Mesendoderm (in vitro differentiated cells): Measurements from ENCODE around the gene ZNF385A. TPM values are rescaled to one million over a fixed set of nuclear protein-coding genes. Genes with fewer than 3 reads are reported as not detected.

ENCODE experiments used
- DNase-seq: peaks from one replicate; pipeline ENCODE4 v3.0.0; 2013
- H2AK5ac ChIP-seq: 2 replicates; pipeline ENCODE4 v1.6.1; 2013; ENCODE audit warnings: low read length, inconsistent platforms
- H2BK120ac ChIP-seq: 2 replicates; pipeline ENCODE4 v1.6.1; 2013; ENCODE audit warnings: low read depth, mild to moderate bottlenecking, low read length, moderate library complexity, mixed read lengths
- H2BK15ac ChIP-seq: replicated peaks from 2 replicates; pipeline ENCODE4 v1.6.1; 2013; ENCODE audit warnings: low read depth, mild to moderate bottlenecking, moderate library complexity
- H2BK5ac ChIP-seq: 2 replicates; pipeline ENCODE4 v1.6.1; 2013; ENCODE audit warnings: low read length, inconsistent platforms
- H3K18ac ChIP-seq: 2 replicates; pipeline ENCODE4 v1.6.1; 2013; ENCODE audit warnings: mild to moderate bottlenecking, low read length, mixed read lengths
- H3K23ac ChIP-seq: one replicate; pipeline ENCODE4 v1.6.1; 2013; ENCODE audit warnings: low read length
- H3K27ac ChIP-seq: 2 replicates; pipeline ENCODE4 v1.5.1; 2013; ENCODE audit warnings: low read depth, mild to moderate bottlenecking, inconsistent platforms, low read length, moderate library complexity
- H3K27me3 ChIP-seq: 2 replicates; pipeline ENCODE4 v1.6.1; 2013; ENCODE audit warnings: low read length, control low read depth, mild to moderate bottlenecking, inconsistent platforms; ENCODE audit not compliant: insufficient read depth, poor library complexity
- H3K36me3 ChIP-seq: 2 replicates; pipeline ENCODE4 v1.6.1; 2013; ENCODE audit warnings: low read length, inconsistent platforms; ENCODE audit not compliant: control insufficient read depth, insufficient read depth
- H3K4ac ChIP-seq: one replicate; pipeline ENCODE4 v1.6.1; 2013; ENCODE audit warnings: low read depth, mild to moderate bottlenecking, low read length, moderate library complexity
- H3K4me1 ChIP-seq: 2 replicates; pipeline ENCODE4 v1.6.1; 2013; ENCODE audit warnings: low read depth, low read length, inconsistent platforms; ENCODE audit not compliant: control insufficient read depth
- H3K4me2 ChIP-seq: 2 replicates; pipeline ENCODE4 v1.6.1; 2013; ENCODE audit warnings: low read length
- H3K4me3 ChIP-seq: 2 replicates; pipeline ENCODE4 v1.5.1; 2013; ENCODE audit warnings: mild to moderate bottlenecking, low read length
- H3K56ac ChIP-seq: one replicate; pipeline ENCODE4 v1.6.1; 2013; ENCODE audit warnings: low read length
- H3K79me1 ChIP-seq: 2 replicates; pipeline ENCODE4 v1.6.1; 2013; ENCODE audit warnings: low read length, inconsistent platforms
- H3K79me2 ChIP-seq: 2 replicates; pipeline ENCODE4 v1.6.1; 2013; ENCODE audit warnings: mild to moderate bottlenecking, low read length; ENCODE audit not compliant: control insufficient read depth, insufficient read depth
- H3K9ac ChIP-seq: 2 replicates; pipeline ENCODE4 v1.6.1; 2013; ENCODE audit warnings: low read length, inconsistent platforms
- H4K5ac ChIP-seq: one replicate; pipeline ENCODE4 v1.6.1; 2013; ENCODE audit warnings: low read length
- H4K8ac ChIP-seq: one replicate; pipeline ENCODE4 v1.6.1; 2013; ENCODE audit warnings: low read depth, mild to moderate bottlenecking, control low read depth, low read length, moderate library complexity
- WGBS: extraction: QIAGEN DNeasy Blood & Tissue Kit; methylation state at CpG from one replicate; pipeline ENCODE4 v1.1.7; 2013; ENCODE audit warnings: low lambda C conversion rate, missing lambda C conversion rate; ENCODE audit not compliant: insufficient coverage; ENCODE audit errors: extremely low coverage; 5-methylcytosine and 5-hydroxymethylcytosine counted together
- polyA plus RNA-seq, 2 experiments: library from polyadenylated mRNA; stranded (reverse); fragments of 200-250 nt; gene quantifications; one replicate each; pipeline ENCODE4 v1.2.3, GENCODE V29; 2013

Gene ZNF385A
- 6.6 TPM for polyA plus RNA-seq (2013, experiment 1 of 2)
- 6.0 TPM for polyA plus RNA-seq (2013, experiment 2 of 2)

DNA sequence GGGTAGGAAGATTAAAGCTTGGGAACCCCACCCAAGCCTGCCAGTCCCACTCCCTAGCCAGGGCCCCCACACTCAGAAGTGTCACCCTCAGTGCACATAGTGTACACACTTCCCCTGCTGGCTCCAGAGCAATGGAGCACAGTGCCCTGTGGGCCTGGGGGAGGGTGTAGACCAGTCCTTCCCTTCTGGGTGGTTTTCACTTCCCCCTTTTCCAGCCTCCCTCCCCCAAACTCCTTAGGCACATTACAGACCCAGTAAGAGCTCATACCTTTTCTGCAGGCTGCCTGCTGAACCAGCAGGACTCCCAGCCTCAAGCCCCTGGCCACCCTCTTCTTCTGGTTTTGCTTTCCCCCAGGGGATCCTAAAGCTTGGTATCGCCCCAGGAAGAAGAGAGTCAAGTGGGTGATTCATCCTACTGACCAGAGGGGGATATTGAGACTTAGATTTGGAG, at the start of gene ZNF385A:
Gene ZNF385A, minus strand, starts transcription at position 143 of the 451 bp plus-strand sequence. CDS start 219 bp downstream, outside the sequence.
- no peak for DNase-seq
- Histone ChIP-seq H3K18ac (peak within 1 kb of the TSS; percentile 35), H4K5ac (no peak within 1 kb of the TSS), H2BK5ac (peak within 1 kb of the TSS; percentile 80), H3K27me3 (no peaks in the 10 kb centered on the region), H3K36me3 (no peaks in the 10 kb centered on the region), H3K56ac (peak within 1 kb of the TSS; percentile 84), H3K4me2 (peak within 1 kb of the TSS; percentile 13), H2BK120ac (no peak within 1 kb of the TSS), H3K9ac (peak within 1 kb of the TSS; percentile 67), H4K8ac (peak within 1 kb of the TSS; percentile 58), H3K4me1 (peaks cover 46% of the 10 kb centered on the region), H2AK5ac (peak within 1 kb of the TSS; percentile 71), H3K4me3 (no peak within 1 kb of the TSS), H3K79me2 (no peaks in the 10 kb centered on the region), H3K4ac (peak within 1 kb of the TSS; percentile 1), H3K79me1 (no peaks in the 10 kb centered on the region), H3K27ac (peak within 1 kb of the TSS; percentile 36), H3K23ac (no peak within 1 kb of the TSS), H2BK15ac (no peak within 1 kb of the TSS)
- no CpG with 5 or more reads among the region's 1 CpG for WGBS

DNA sequence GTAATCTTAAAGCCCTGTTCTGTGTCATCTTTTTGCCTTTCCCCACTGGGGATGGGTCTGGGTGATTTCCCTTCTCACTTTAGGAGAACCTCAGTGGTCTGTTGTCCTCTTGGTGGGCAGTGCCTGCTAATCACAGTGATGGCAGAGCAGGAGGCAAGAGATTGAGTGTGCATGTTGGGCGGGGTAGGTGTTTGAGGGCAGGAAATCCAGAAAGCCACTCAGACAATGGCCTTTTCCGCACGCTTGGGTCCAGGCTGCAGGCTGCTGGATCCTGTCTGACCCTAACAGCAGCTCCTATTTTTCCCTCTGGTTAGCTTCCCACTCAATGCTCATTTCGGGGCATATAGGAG, 48.3 kb upstream of the ZNF385A start:
- peak overlapping the region; percentile 62 for H3K9ac ChIP-seq
- peak overlapping the region; percentile 97 for H3K4ac ChIP-seq
- peak overlapping the region; percentile 99 for H2BK5ac ChIP-seq
- no peak overlapping the region for H4K8ac ChIP-seq
- H3K36me3 ChIP-seq = no peaks in the 10 kb centered on the region
- H3K79me1 ChIP-seq = no peaks in the 10 kb centered on the region
- H2AK5ac ChIP-seq = peak overlapping the region; percentile 96
- peak overlapping the region; percentile 89 for H3K56ac ChIP-seq
- H3K4me1 ChIP-seq = peaks cover 36% of the 10 kb centered on the region
- peak overlapping the region; percentile 82 for H2BK120ac ChIP-seq
- no peak overlapping the region for H3K23ac ChIP-seq
- no CpG with 5 or more reads among the region's 4 CpGs for WGBS
- peak overlapping the region; percentile 90 for H3K27ac ChIP-seq
- H3K79me2 ChIP-seq = no peaks in the 10 kb centered on the region
- no peak for DNase-seq
- no peak overlapping the region for H3K4me2 ChIP-seq
- peak overlapping the region; percentile 83 for H3K18ac ChIP-seq
- H2BK15ac ChIP-seq = no peak overlapping the region
- peak overlapping the region; percentile 44 for H4K5ac ChIP-seq
- no peak overlapping the region for H3K4me3 ChIP-seq
- H3K27me3 ChIP-seq = no peaks in the 10 kb centered on the region

DNA sequence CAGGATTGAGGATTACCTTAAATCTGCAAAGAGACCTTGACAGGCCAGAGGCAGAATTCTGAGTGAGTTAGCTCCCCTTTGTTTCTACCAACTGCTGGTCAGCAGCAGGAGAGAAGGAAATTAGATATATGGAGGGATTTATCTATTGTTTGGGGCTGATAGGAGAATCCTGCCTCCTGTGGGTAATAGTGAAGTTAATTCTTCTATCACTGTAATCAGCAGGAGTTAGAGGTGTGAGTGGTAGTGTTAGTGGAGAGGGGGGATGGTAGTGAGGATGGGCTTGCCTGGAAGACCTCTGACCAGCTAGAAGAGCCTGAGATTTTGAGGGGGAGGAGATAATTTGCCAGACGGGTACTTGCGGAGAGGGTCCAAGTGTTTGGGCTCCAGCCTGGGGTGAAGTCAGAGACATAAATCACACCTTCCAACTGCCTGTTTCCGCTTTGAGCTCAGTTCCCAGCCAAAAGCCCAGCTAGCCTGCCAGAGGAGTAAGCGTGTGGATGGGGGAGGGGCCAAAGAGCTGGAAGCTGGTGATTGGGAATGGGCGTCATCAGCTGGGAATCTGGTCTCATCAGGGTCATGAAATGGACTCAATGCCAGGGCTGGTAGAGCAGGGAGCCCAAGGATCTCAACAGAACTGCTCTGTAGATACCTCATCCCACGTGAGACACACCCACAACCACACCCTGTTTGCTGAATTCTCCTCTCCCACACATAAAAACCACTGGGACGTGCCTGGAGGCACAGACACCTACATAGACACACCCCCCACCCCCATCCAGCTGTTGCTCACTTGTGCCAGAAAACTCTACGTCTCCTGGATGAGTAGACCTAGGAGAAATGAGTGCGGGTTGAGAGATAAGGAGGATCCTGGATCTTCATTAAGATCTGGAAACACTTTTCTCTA, 47.6 kb upstream of the ZNF385A start:
- H3K9ac ChIP-seq = peak overlapping the region; percentile 62
- no peaks in the 10 kb centered on the region for H3K36me3 ChIP-seq
- peak; percentile 99 for DNase-seq
- peaks cover 38% of the 10 kb centered on the region for H3K4me1 ChIP-seq
- H2BK15ac ChIP-seq = no peak overlapping the region
- peak overlapping the region; percentile 82 for H2BK120ac ChIP-seq
- H2AK5ac ChIP-seq = peak overlapping the region; percentile 96
- H3K79me2 ChIP-seq = no peaks in the 10 kb centered on the region
- no peak overlapping the region for H3K4me3 ChIP-seq
- peak overlapping the region; percentile 99 for H2BK5ac ChIP-seq
- no CpG with 5 or more reads among the region's 9 CpGs for WGBS
- no peak overlapping the region for H3K23ac ChIP-seq
- no peaks in the 10 kb centered on the region for H3K27me3 ChIP-seq
- H4K5ac ChIP-seq = peak overlapping the region; percentile 91
- peak overlapping the region; percentile 7 for H3K4me2 ChIP-seq
- peak overlapping the region; percentile 89 for H3K56ac ChIP-seq
- peak overlapping the region; percentile 90 for H3K27ac ChIP-seq
- peak overlapping the region; percentile 83 for H3K18ac ChIP-seq
- H4K8ac ChIP-seq = no peak overlapping the region
- peak overlapping the region; percentile 97 for H3K4ac ChIP-seq
- no peaks in the 10 kb centered on the region for H3K79me1 ChIP-seq

DNA sequence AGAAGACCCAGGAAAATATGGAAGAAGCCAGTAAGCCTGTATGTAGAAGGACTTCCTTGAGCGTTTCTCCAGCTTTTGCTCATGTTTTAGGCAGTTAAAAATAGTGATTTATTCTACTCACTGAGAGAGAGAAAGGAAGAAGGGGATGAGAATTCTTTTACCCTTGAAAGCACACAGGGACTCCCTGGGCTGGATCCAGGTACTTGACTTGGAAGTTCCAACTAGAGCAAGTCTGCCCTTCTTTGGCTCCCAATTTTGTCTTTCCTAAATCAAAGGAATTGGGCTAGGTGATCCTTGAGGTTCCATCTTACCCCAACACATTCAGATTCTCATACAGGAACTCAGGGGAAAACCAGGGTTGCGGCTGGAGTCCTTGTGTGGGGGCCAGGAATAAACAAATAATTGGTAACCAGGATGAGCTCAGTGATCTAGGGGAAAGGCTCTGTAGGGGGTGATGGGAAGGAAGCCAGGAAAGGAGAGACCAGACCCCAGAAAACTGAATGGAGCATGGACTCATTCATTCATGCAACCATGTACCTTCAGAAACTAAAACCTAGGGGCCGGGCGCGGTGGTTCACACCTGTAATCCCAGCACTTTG, 46.0 kb upstream of the ZNF385A start:
- no CpG with 5 or more reads among the region's 5 CpGs for WGBS
- Histone ChIP-seq H3K79me1 (no peaks in the 10 kb centered on the region), H3K79me2 (no peaks in the 10 kb centered on the region), H4K5ac (peak overlapping the region; percentile 82), H2BK15ac (no peak overlapping the region), H3K18ac (peak overlapping the region; percentile 82), H3K27me3 (no peaks in the 10 kb centered on the region), H2AK5ac (peak overlapping the region; percentile 28), H4K8ac (no peak overlapping the region), H3K56ac (peak overlapping the region; percentile 71), H3K27ac (peak overlapping the region; percentile 68), H2BK120ac (no peak overlapping the region), H3K9ac (no peak overlapping the region), H2BK5ac (peak overlapping the region; percentile 93), H3K4me2 (no peak overlapping the region), H3K36me3 (no peaks in the 10 kb centered on the region), H3K23ac (no peak overlapping the region), H3K4me3 (no peak overlapping the region), H3K4ac (peak overlapping the region; percentile 46), H3K4me1 (peaks cover 45% of the 10 kb centered on the region)
- DNase-seq = no peak

DNA sequence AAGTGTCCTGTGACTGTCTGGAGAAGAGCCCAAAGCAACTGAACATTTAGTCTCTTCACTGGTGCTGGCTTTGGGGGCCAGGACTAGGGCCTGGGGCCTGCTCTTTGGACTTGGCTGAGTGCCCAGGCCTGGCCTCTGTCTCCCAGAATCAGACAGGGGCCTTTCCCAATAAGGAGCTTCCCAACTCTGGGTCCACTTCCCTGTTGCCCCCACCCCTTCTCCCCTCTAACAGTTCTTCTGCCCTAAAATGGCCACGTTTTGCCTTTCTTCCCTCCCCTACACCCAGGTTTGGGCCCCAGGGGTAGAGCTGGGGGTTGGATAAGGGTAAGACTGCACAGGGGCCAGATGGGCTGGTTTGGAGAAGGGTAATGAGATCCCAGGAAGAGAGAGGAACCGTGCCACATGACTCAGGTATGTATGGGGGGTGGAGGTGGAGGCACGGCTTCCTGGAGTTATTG, 44.5 kb upstream of the ZNF385A start:
- Histone ChIP-seq H3K27me3 (no peaks in the 10 kb centered on the region), H3K36me3 (no peaks in the 10 kb centered on the region), H2AK5ac (peak overlapping the region; percentile 98), H3K79me2 (no peaks in the 10 kb centered on the region), H2BK5ac (peak overlapping the region; percentile 84), H3K27ac (peak overlapping the region; percentile 9), H3K56ac (peak overlapping the region; percentile 82), H3K18ac (peak overlapping the region; percentile 77), H3K4ac (peak overlapping the region; percentile 77), H3K4me1 (peaks cover 45% of the 10 kb centered on the region), H2BK120ac (no peak overlapping the region), H2BK15ac (no peak overlapping the region), H4K5ac (no peak overlapping the region), H3K9ac (peak overlapping the region; percentile 38), H3K4me2 (no peak overlapping the region), H3K4me3 (no peak overlapping the region), H3K79me1 (no peaks in the 10 kb centered on the region), H4K8ac (no peak overlapping the region), H3K23ac (no peak overlapping the region)
- WGBS = no CpG with 5 or more reads among the region's 3 CpGs
- no peak for DNase-seq
